HG03064 (cell line): ENCODE data around the gene PBOV1.
"Not testable (repeated sequence)": the region's sequence is repeated elsewhere in the genome, so short reads cannot be mapped to it uniquely, and the experiment has no call there.

Source experiments
- ATAC-seq: cut with Tn5 transposase; IDR thresholded peaks from one replicate; pipeline ENCODE4 v1.9.1; 2021; ENCODE audit warnings: low read depth; ENCODE audit not compliant: unreplicated experiment

PBOV1 gene

DNA sequence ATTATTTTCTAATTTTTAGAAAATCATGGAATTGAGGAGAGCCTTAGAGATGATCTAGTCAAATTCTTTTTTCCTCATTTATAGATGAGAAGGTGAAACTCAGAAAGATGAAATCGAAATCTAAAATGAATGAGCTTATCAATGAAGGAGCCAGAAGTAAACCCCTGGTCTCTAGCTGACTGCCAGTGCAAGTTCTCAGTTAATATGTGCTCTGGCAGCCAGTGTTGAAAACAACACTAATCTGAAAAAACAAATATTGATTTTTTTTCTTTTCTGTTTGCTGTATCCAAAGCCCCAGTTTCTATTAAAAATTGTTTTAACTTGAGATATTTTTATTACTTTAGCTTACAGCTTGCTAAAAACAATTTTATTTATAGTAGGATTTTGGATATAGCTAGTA is 21.5 kb upstream of the PBOV1 start:
- ATAC-seq, result no peak

GRCh38 chr6:138238368-138238767 is 20.1 kb upstream of the PBOV1 start:
- no peak for ATAC-seq

DNA sequence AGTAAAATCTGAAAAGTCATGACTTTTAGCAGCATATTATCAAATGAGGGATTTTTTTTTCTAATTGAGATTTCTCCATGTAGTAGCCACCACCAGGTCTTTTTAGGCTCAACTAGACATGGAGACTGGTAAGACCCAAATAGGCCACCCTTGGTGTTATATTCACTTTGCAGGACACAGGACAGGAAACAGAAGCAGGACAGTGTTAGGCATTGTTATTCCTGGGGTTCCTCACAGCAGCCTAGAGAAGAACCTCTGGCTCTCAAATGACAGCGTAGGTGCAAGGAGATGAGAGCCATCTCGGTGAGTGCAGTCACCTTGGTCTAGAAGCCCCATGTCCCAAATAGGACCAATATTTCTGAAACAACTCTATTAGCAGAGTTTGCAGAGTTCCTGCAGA is 19.2 kb upstream of the PBOV1 start:
- ATAC-seq, result no peak

GRCh38 chr6:138235693-138236092 is 17.4 kb upstream of the PBOV1 start:
- no peak for ATAC-seq

DNA sequence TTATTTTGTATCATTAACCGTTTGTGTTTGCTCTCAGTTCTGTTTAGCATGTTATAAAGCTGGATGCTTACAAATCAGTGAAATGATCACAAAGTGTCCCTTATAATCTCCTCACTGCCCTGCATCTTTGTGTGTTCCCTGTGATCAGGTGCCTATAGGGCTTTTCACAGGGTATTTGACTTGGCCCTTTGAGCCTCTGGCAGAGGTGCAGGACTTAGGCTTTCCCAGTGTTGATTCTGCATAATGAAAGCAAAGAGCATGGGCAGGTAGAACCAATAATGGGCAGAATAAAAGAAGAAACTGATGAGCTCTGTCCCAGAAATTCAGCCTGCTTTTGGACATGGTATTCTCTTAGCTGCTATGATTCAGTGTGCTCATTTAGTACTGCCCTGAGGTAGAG is 16.9 kb upstream of the PBOV1 start:
- ATAC-seq, result no peak

DNA sequence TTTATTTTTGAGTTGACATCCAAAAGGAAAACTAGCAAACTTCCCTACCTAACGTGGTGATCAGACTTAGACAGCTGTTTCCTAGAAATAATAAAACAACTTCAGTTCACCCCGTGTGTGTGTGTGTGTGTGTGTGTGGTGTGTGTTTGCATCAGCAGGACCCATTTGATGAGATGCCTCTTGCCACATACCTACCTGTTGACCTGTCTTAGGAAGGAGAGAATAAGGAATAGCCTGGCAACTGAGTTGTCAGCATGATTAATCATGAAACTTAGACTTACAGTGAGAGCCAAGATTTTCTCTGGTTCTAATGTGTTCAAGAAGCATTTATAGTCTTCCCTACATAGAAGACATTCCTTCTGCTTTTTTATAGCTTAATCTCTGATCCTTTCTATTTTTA is 16.1 kb upstream of the PBOV1 start:
- ATAC-seq, result no peak

- no peak for ATAC-seq
These were observed 13.1 kb upstream of the PBOV1 start for GRCh38 chr6:138231381-138231886.

- ATAC-seq, result no peak
These were observed 12.6 kb upstream of the PBOV1 start for GRCh38 chr6:138230759-138231380.

DNA sequence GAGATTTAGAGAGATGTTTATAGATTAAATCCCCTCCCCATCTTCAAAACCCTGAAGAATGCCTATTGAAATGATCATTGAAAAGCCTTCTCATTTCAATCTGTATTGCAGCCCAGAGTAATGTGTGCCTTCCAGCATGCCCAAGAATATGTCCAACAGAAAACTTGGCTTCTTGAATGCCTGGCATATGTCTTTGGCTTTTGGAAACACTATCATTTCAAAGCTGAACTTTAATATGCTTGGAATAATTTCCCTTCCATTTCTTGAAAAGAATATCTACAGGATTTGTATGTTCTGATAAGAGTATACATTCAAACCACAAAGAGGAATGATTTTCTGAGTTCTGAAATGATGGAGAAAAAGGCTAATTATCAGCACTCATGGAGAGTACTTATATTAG is 11.9 kb upstream of the PBOV1 start:
- ATAC-seq, result no peak

DNA sequence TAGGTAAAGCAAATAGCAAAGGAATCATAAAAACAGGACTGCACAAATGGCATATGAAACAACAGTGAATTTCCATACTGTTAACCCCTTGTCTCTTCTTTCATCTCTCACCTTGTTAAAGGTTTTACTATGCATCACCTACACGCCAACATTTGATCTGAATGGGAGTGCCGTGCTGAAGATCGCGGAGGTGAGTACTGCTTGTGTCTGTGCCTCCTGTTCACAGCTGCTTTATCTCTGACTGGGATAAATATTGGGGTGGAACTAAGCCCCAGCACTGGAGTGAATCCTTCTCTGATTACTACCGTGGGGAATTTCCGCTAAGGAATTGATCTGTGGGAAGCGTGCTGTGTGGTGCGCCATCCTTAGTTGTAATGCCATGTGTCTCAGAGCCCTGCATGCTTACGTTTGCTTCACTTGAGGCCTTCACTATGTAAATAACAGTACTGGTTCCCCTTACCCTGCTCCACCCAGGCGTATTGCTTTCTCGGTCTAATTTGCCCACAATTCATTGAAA is 11.4 kb upstream of the PBOV1 start:
- ATAC-seq, result no peak

DNA sequence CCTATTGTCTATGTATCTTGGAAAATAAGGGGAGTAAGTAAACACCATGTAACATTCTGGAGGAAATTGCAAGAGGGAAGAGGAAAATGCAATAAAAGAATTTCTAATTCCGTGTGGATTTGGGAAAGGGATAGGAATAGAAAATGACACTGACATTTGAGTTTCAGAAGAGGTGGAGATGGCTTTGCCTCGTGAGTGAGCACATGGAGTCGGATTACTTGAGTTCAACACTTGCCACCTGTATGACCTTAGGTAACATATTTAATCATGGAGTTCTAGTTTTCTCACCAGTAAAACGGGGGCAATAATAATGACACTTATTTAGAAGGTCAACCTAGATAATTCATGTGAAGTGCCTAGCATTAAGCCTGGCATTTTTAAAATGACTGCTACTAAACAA is 10.8 kb upstream of the PBOV1 start:
- no peak for ATAC-seq

DNA sequence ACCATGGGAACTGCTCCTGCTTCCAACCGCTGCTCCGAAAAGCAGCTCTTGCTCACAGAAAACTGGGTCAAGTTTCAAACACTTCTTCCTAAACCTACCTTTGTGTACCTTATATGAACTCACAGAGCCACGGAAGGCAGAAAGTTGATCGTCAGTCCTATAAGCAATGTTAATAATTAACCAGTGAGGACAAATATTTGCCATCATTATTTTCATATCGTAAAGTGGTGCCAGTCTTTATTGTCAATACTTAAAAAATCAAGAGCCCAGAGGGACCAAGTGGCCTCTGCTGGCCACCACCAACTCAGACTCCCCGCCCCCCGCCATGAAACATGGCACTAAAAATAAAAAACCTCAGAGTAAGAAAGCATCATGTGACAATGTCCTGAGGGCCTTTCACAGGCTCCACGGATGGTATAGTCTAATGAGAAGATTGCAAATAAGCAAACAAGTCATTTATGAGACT is 9.1 kb upstream of the PBOV1 start:
- ATAC-seq, result no peak

DNA sequence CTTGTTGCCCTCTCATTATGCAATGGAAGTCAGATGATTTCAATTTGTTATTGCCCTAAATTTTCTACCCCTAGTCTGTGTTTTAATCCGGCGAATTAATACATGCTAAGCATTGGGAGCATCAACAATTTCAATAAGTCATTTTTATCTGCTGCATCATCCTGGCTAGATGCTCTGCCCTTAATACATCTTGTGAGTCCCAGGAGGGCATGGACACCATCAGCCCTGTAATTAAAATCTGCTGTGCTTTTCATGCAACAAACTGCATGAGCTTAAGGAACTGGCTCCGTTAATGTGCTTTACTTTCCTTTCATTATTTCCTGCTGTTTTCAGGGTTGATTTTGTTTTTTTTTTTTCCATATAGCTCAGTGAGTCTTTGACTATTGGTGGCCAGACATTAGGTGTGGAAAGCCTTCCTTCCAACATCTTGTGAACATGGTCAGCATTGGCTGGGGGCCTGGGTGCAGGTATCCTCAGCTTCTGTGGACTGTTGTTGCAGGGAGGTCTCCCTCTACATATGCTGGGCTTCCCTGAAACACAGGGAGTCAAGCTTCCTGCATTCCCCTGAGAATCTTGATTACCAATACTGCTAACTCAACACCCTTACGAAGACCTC is 8.5 kb upstream of the PBOV1 start:
- no peak for ATAC-seq

DNA sequence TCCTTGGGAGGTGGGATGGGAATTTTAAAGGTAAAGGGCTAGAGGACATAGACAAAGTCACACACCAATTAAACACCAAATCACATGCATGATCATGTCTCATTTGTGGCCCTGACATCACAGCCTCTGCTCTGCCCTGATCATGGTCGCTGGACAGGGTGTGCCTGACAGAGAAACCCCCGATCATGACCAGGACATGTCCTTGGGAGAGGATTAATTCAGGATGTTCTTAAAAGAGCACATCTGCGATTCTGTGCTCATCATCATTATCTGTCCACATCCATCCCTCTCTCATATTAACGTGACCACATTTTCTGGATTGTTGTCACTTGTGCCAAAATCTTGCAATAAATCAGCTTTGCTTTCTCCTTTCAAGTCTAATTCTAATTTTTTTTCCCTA is 7.7 kb upstream of the PBOV1 start:
- no peak for ATAC-seq

DNA sequence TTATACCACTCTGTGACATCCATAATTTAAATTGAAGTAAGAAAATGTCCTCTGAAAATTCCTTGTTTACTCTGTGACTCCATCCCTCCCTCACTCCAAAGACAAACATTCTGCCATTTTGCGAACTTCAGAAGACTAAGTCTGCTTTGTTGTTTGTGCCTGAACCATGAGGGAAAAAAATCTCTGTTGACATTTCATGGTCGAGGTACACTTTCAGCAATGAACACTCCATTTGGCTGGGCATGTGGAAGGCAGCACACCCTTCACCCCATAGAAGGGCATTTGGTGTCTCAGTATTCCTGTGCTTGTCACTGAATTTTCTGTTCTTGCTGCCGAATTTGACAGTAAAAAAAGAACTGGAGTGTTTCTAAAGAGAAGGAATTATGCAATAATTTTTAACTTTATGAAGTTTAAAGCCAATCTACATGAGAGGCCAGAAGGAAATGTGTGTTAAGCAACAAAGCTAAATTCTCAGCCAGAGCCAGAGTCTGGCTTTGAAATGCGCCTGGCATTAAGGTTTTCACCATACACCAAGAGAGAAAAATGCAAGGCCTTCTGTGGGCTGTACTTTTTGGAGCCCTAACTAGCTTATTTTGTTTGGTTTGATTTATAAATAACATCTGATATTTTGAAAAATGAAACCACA is 4.7 kb upstream of the PBOV1 start:
- no peak for ATAC-seq

- no peak for ATAC-seq
These were observed 1.6 kb upstream of the PBOV1 start for GRCh38 chr6:138219901-138220300.

DNA sequence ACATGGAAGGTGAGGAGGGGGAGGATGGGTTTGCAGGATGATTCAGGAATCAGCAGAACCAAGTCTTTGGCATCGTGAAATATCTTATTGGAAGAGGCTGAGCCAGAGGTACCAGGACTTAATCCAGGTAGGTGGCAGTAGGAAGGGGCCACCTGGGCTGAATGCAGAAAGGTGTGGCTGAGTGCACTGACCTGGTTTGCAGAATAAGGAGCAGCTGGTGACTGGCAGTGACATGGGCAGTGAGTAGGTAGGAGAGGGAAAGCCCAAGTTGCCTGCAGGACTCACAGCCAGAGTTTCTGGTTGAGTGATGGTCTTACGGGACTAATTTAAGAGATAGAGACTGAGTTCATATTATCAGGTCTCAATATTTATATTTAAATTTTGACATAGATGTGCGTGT is 1.1 kb upstream of the PBOV1 start:
- ATAC-seq, result no peak

- no peak for ATAC-seq
These were observed 3.1 kb downstream of the PBOV1 start for GRCh38 chr6:138215093-138215782.

- ATAC-seq, result not testable (repeated sequence)
These were observed 5.8 kb downstream of the PBOV1 start for GRCh38 chr6:138212530-138212929.

GRCh38 chr6:138211601-138212000 is 6.7 kb downstream of the PBOV1 start:
- no peak for ATAC-seq

DNA sequence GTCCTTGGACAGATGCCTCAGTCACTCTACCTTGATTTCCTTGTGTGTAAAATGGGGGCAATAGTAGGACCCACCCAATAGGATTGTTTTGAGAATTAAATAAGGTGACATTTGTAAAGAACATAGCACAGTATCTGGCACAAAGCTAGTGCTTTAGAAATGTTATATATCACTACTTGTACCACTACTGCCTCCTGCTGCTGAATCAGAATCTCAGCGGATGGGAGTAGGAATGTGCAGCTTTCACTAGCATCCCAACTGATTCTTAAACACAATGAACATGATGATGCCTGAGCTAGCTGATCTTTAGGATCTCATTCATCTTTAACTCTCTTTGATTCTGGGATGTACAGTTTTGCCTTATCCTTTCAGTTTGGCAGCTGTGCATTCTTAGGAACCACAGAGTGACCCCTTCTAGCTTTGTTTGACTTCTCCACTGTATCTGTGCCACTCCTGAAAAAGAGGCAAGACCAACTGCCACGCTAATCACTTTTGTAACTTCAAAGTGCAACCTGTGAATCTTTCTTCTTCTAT is 7.2 kb downstream of the PBOV1 start:
- ATAC-seq, result no peak
